HS-27A (cell line): Measurements from ENCODE around the gene DTNBP1.

Source experiments
- DNase-seq: peaks from one replicate; pipeline ENCODE4 v3.0.0-alpha.2; 2012; ENCODE audit warnings: low read depth, missing footprints

Gene DTNBP1

DNA sequence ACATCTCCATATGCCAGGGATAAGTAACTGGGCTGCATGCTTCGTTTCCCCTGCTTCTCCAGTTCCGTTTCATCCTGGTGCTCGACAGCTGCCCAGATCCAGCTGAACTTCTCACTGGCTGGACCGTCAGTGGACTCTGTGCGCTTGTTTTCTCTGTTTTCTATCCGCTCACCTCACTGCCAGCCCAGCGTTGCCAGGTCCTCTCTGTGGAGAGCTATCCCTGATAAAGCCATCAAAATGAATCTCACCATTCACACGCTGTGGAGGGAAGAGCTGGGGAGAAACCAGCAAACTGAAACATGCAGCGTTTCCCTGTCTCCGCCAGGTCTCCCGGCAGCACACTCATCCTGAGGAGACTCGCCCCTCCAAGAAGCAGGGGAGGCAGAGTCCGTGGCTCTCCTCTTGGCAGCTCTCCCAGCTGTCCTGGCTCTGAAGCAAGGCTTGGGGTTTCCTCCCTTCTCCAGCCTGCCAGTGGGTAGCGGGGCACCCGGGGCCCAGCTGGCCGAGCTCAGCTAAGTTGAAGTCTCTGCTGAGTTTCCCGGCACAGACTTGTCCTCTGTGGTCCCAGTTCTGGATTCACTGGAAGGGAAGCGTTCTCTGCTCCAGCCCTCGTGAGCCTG lies 160.9 kb downstream of the DTNBP1 start:
- DNase-seq, result no peak

DNA sequence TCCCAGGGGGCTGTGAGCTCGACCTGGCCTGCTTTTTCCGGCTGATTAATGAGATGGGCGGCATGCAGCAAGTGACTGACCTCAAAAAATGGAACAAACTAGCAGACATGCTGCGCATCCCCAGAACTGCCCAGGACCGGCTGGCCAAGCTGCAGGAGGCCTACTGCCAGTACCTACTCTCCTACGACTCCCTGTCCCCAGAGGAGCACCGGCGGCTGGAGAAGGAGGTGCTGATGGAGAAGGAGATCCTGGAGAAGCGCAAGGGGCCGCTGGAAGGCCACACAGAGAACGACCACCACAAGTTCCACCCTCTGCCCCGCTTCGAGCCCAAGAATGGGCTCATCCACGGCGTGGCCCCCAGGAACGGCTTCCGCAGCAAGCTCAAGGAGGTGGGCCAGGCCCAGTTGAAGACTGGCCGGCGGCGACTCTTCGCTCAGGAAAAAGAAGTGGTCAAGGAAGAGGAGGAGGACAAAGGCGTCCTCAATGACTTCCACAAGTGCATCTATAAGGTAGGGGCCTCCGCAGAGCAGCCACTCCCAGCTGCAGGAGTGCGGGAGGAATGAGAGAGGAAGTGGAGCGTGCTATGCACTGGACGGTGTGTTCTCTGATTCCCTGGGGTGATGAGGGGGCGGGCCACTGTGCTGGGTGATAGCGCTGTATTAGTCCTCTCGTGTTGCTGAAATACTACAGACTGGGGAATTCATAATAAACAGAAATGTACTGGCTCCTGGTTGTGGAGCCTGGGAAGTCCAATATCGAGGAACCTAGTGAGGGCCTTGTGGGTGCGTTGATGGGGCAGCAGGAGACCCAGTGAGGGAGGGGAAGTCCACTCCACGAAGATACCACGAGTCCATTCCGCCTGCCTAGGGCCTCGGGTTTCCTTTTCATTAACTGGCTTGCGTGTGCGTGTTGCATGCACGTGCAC lies 161.7 kb downstream of the DTNBP1 start:
- no peak for DNase-seq

DNA sequence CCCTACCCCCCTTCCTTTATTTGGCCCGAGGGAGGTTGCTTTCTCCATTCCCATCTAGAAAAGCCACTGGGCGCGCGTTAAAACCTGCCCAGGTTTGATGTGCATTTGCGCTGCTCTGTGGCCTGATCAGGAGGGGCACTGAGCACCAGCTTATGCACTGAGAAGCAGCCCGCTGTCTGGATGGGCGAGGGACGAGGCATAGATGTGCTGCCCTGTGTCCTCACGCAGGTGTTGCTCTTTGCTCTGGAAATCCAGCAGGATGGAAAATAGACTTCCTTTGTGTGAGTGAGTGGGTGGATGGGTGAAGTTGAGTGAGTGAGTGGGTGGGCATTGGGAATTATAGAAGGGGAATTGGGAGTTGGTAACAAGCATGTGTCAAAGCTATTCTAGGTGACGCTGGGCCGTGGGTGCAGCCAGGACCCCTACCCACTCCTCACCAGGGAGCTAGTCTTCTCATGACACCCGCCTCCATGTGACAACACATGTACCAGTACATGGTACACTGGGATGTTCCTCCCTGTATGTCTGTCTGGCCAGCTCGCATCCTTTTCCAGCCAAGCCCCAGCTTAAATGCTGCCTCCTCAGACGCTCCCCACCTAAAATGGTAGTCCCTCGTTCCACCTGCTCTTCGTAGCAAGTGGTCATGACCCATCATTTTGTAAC lies 162.6 kb downstream of the DTNBP1 start:
- DNase-seq, result no peak

DNA sequence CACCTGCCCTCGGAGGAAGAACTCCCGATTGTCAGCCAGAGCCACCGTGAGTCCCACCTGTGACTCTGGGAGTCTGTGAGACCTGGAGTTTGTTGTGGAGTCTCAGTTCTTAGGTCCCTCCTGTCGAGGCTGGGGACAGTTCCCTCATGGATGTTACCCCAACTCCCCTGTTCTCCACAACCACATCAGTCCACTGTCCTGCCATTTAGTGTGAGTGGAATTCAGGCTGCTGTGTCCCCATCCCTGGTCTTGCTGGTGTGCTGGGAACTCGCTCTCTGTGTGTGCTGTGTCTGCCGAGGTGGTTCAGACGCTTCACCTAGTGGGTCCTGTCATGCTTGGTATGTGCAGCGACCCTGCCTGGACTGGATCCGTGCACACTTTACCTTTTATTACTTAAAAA lies 163.2 kb downstream of the DTNBP1 start:
- DNase-seq, result no peak

DNA sequence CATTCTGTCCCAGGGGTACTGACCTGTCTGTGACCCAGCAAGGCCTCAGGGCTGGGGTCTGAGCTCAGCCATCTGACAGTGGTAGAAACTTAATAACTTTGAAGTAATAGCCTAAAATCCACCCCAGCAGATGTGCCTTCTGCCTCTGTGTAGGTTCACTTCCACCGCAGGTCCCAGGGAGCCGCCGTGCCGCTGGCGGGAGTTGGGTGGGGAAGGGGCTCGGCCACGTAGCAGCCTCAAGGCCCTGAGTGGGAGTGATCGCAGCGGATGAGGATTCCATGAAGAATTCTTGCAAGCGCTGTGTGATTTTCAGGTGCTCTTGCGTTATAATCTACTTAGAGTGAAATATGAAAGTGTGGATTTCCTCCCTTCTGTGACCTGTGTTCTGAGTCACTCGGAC lies 163.7 kb downstream of the DTNBP1 start:
- DNase-seq, result no peak

DNA sequence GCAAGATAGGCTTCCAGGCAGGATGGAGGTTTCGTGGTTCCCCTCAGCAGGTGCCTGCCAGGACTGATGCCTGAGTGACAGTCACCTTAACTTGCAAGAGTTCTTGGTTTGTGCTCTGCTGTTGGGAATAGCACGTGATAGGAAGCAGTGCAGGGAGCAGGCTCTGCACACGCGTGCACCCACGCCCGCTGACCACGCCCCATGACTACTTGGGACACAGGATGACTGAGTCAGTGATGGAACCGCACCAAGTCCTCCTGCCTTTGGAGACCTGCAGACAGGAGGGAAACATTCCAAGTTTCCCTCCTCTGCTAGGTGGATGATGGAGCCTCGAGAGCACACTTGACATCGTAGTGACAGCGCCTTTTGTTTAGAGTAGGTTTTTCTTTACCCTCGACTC lies 164.2 kb downstream of the DTNBP1 start:
- DNase-seq, result no peak

DNA sequence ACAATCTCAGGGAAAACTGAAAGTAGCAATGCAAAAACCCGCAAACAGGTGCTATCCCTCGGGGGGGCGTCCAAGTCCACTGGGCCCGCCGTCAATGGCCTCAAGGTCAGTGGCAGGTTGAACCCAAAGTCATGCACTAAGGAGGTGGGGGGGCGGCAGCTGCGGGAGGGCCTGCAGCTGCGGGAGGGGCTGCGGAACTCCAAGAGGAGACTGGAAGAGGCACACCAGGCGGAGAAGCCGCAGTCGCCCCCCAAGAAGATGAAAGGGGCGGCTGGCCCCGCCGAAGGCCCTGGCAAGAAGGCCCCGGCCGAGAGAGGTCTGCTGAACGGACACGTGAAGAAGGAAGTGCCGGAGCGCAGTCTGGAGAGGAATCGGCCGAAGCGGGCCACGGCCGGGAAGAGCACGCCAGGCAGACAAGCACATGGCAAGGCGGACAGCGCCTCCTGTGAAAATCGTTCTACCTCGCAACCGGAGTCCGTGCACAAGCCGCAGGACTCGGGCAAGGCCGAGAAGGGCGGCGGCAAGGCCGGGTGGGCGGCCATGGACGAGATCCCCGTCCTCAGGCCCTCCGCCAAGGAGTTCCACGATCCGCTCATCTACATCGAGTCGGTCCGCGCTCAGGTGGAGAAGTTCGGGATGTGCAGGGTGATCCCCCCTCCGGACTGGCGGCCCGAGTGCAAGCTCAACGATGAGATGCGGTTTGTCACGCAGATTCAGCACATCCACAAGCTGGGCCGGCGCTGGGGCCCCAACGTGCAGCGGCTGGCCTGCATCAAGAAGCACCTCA lies 166.3 kb downstream of the DTNBP1 start:
- DNase-seq, result no peak

DNA sequence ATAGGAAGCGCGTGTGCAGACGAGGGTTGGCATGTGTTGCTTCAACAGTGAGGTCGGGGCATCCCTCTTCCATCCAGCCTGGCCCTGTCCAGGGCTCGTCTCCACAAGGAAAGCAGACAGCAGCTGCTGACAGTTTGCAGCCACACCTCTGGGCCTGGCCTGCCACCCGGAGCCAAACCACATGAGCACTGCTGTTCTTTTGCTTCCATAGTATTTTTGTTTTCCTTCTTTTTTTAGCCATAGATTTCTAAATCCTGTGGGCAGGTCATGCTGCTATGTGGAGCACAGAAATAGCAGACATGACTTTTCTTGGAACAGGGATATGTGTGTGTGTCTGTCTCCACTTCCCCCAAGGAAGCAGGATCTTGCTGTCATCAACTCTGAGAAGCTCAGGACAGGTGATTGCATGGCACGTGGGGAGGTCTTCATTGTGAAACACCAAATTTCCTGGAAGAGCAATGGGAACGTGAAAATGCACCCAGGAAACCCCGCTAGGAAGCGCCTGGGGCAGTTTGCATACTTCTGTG lies 167.4 kb downstream of the DTNBP1 start:
- no peak for DNase-seq

DNA sequence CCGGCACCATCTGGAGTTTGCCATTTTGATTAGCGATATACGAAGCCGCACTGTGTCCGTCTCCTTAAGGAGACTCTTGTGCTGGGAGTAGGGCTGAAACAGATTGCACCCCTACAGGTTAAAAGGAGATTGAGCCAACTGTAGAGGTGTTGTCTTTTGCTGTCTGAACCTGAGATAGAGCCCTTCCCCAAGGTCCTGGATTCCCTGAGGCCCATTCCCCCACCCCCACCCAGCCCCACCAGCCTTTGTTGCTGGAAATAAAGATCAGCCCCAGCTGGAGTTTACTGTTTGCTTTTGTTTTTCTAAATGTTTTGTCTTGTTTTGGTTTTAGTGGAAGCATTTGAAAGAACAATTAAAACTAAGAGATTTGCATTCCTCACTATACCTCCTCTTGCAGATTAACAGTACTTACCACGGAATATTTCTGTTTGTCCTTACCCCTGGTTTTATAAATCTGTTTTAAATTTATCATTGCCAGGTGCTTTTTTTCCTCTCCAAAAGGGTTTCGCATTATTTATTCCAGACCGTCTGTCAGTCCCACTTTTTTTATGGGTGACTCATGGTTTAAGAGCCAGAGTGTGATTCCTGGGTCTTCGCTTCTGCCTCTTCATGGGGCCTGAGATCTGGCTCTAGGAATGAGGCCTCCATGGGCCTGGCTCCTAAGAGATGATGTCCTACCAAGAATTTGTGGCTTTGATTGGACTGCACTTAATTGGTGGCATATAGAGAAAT lies 169.2 kb downstream of the DTNBP1 start:
- no peak for DNase-seq

DNA sequence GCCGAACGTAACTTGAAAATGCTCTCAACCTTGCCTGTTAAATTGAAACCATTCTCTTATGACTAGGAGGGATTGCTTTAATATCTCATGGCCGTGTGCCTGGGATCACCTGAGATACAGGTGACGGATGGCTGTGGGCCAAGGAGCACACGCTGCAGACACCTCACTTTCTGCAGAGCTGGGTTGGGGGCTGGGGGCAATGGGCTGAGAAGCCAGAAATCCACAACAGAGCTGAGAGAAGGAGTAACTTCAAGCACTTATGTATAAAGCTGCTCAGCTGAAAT lies 170.9 kb downstream of the DTNBP1 start:
- no peak for DNase-seq

DNA sequence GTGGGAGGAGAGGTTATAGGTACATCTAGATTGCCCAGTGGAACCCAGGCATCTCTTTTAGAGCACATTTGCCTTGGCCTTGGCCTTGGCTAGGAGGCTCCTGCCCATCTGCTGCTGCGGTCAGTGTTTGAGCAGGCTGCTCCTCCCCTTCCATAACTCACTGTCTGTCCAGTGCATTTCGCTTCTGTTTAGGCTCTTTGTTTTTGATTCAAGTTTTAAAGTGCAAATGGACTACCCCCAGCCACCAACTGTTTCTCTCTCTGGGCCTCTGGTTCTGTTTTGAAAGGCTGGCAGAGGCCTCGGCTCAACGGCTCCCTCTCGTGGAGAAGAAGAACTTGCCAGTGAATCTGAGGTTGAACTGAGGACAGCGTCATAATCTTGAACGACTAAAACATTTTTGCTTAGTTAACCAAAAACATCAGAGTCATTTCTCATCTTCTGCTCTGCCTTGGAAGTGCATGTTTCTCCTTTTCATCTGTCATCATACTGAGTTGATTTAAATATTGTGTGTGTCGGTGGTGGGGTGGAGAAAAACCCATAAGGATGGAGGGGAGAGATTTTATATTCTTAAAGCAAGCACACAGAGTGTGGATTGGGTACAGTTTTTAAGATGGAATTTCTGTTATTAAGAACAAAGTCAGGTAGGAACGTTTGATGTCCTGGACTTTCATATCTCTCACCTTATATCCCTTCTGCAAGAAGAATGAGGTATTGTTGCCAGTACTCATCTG lies 171.4 kb downstream of the DTNBP1 start:
- no peak for DNase-seq

DNA sequence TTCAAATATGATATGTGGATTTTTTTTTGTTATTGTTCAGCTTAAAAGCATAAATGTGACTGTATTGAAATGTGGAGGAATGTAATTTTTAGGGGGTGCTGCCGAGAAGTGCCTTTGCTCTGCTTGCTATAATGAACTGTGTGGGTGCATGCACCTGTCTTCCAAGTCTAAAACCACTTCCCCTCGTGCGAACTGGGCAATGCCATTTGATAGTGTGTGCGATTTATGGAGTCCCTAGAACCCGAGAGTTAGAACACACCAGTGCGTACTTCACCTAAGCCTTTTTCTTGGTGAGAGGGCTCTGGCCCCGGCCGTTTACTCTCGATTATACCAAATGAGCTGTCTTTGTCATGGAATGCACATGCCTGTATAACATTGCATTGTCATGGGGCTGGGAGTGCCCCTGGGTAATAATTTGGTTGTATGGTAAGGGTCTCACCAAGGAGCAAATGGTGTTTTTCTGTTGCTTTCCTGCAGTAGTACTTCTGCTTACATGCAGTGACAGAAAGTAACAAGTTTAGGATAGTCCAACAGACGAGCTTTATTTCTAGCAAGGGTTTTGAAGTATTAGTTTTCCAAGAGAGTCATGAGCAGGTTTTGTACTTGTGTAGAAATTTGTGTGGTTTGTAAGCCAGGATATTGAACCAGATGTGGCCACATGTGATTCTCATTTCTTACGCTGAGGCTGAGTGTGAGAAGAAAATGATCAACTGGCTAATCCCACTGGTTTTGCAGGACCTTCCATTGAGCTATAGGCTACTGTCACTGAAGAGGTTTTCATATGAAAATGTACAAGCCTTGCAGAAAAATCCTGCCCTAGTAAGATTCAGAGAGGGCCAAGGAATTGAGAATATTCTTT lies 172.4 kb downstream of the DTNBP1 start:
- DNase-seq, result no peak

DNA sequence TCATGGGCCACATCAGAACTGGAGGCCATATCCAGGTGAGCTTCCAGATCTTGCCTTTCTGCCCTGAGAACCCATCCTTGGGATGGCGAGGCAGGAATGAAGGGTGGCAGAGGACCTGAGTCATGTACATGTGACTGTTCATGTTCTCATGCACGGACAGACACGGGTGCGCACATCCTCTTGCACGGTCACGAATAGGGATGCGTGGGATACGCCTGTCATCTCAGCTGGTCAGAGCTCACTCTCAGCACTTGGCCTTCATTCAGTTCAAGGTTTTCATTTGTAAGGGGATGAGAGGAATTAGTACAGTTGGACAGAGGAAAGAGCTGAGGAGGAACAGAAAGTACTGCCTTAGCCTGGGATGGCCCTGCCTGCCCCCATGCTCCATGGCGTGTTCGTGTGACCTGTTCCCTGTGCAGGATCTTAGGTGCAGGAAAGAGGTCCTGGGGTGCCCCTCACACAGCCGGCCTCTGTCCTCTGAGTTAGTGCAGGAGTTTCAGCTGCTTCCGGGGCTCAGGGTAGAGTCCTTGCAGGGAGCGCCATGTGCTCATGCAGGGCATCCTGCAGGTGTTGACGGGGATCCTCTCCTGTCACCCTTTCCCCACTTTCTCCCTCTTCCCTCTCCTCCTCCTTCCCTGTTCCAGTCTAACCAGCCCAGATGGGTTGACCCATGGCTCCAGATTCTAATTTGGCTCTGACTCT lies 173.4 kb downstream of the DTNBP1 start:
- DNase-seq, result no peak

DNA sequence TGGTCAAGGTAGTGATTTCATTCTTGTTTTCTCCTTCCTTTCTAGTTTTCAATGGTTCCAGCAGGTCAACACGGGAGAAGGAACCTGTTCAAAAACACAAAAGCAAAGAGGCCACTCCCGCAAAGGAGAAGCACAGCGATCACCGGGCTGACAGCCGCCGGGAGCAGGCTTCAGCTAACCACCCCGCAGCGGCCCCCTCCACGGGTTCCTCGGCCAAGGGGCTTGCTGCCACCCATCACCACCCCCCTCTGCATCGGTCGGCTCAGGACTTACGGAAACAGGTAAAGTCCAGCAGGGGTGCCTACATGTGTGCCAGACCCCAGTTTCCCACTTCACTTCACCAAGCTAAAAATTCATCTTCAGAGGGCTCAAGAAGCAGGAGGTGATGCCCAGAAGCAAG lies 175.6 kb downstream of the DTNBP1 start:
- no peak for DNase-seq

DNA sequence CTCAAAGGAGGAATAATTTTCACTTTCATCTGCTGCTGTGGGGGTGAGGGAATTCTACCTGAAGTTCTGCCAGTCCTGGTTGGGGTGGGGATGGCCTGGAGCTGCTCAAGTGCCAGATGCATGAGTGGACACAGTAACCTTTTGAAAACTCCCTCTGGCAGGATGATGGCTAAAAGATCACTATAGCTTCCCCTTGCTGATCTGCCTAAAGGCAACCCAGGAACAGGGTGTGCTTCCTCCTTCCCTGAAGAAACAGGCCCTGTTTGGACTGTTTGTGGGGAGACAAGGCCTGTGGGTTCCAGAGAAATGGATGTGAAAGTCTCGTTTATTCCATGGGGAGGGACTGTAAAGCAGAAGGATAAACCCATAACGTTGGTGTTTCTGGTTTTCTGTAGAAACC lies 176.9 kb downstream of the DTNBP1 start:
- no peak for DNase-seq

DNA sequence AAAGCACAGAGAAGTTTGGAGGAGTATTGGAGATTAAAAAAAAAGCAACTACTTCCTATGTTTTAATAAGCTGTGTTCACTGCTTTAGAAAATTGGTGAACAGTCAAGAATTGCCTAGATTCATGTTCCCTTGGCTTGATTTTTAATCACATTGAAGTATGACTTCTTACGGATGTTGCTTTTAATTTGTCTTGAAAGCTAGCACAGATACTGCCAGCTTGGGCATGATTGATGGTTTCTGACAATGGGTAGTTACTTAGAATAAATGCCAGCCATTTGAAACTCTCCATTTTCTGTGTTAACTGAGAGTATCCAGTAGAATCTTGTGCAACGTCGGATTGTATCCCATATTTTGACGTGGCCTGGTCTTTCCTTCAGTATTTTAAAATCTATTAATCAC lies 178.0 kb downstream of the DTNBP1 start:
- DNase-seq, result no peak

DNA sequence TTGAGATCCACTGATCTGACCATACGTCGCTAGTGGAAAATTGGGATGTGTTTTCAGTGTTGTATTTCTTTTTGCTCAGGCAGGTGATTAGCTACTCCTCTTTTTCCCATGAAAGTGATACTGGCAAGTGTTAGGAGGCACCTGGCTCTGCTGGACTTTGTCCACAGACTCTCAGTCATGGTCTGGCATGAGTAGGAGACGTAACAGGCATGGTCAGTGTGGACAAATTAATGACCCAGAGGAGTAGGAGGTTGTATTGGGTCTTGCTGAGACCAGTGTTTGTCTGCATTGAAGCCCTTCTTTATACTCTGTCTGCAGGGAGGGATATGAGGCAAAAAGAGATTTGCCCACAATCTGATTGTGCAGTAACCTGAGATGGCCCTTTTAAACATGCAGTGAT lies 178.7 kb downstream of the DTNBP1 start:
- DNase-seq, result no peak

DNA sequence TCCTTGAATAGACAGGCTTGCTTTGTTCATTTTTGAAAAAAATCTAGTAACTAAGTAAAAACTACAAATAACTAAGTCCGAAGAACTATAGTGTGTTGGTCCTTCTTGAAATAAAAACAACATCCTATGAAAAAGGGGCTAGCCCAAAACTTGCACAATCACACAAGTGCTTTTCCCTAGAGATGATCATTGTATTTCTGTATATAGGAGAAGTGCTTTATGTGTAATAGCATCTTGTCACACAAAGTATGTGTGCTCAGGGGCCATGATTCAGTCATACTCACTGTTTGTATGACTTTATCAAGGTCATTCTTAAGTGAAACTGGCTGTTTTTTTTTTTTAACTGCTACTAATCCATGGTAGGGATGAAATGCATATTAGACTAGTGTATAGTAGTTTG lies 179.8 kb downstream of the DTNBP1 start:
- DNase-seq, result no peak
